Astrocyte (in vitro differentiated cells and primary cell): ENCODE measurements around the gene PRR30.

Source experiments
- CTCF ChIP-seq: IDR thresholded peaks from 2 replicates; pipeline ENCODE4 v1.5.1; 2011; ENCODE audit warnings: low read depth, mild to moderate bottlenecking, inconsistent platforms, low read length, moderate library complexity; ENCODE audit not compliant: insufficient read depth
- EZH2 ChIP-seq: IDR thresholded peaks from 2 replicates; pipeline ENCODE4 v1.6.1; 2012; ENCODE audit warnings: mild to moderate bottlenecking, low read length, inconsistent platforms; ENCODE audit not compliant: insufficient read depth

- TF ChIP-seq EZH2 (no peak), CTCF (no peak)
These were observed 21.0 kb upstream of the PRR30 start for GRCh38 chr2:27160191-27160590.
